Measurements from ENCODE around the gene PFDN5.

Gene PFDN5

DNA sequence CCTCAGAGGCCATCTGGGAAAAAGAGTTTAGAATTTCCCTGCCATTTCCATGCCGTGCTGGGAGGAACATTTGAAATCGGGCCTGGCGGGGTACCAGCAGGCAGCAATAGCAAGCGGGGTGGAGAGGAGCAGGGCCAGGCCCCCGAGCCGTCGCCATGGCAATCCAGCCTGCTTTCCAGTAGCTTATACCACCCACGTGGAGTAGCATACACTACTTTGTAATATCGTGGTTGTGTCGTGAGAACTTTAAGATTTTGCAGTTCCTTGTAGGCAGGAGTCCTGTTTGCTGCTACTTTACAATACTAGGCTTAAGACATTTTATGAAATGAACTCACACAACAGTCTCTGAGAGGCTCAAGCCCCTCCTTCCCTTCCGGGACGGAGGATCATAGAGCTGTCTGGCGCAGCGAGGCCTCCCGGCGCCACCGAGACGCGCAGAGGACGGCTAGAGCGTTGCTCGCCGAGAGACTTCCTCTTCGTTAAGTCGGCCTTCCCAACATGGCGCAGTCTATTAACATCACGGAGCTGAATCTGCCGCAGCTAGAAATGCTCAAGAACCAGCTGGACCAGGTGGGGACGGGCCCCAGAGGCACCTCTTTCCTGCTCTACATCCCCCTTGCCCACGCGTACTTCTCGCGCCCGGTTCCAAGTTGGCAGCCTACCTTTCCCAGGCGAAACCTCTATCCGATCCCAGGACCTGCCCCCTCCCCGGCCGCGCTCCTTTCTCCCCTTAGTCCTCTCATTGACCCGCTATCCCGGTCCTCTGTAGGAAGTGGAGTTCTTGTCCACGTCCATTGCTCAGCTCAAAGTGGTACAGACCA is at the start of gene PFDN5:
Gene PFDN5 (plus strand): TSS at position 473 of the 821 bp plus-strand sequence. CDS start 26 bp downstream, at position 499.
- FAIRE-seq, result peak; percentile 22

DNA sequence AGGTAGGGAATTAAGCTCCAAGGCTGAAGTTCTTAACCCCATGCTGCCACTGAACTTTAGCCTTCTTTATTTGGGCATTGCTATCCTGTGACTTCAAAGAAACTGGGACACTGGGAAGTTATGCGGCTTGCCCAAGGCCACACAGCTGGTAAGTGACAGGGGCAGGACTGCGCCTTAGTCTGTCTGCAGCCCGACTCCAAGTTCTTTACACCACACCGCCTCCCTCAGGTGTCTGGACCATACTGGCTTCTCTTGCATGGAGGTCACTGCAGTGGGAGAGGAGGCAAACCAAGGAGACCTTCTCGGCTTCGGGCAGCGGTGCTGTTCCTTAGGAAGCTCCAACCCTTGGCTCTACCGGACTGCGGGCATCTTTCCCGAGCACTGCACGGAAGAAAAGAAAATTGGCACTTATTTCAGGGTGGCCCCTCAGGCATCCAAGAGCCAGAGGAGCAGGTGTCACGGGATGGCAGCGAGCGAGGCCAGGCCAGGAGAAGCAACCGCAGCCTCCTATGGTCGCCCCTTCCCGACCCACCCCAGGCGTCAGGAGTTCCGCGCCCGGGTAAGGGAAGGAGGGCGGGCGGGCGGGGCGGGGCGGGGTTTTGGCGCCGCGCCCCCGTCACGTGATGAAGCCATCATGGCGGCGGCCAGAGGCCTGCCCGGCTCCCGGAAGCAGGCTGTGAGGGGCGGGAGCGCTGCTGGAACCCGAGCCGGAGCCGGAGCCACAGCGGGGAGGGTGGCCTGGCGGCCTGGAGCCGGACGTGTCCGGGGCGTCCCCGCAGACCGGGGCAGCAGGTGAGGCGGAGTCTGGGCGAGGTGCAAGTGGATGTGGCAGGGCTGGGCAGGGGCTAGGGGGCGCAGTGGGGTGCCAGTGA is 43.6 kb upstream of the PFDN5 start:
- no peak for FAIRE-seq

DNA sequence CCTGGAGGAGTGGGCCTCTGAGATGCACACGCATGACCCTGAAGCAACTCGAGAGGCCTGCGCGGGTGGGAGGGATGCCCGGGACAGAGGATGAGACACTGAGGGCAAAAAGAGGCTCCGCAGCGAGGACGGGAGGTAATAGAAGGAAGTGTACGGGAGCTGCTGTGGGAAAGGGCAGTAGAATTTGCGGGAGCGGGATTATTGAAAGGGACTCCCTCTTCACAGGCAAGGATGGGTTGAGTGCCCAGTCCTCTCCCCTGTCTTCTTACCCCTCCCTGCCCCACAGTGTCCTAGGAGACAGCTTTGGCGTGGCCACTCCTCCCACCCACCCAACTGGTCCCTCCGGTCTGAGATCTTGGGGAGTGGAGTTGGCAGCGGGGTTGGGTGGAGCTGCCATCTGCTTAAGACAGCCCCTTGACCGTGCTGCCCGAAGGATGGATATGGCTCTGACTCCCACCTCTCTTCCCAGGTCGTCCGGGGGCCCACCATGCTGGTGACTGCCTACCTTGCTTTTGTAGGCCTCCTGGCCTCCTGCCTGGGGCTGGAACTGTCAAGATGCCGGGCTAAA is 42.9 kb upstream of the PFDN5 start:
- no peak for FAIRE-seq

DNA sequence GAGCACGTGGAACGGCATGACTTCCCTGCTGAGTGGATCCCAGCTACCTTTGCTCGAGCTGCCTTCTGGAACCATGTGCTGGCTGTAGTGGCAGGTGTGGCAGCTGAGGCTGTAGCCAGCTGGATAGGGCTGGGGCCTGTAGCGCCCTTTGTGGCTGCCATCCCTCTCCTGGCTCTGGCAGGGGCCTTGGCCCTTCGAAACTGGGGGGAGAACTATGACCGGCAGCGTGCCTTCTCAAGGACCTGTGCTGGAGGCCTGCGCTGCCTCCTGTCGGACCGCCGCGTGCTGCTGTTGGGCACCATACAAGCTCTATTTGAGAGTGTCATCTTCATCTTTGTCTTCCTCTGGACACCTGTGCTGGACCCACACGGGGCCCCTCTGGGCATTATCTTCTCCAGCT is 42.0 kb upstream of the PFDN5 start:
- no peak for FAIRE-seq

- no peak for FAIRE-seq
These were observed 40.4 kb upstream of the PFDN5 start for GRCh38 chr12:53254816-53255545.

- FAIRE-seq, result no peak
These were observed 39.3 kb upstream of the PFDN5 start for GRCh38 chr12:53255996-53256395.

- FAIRE-seq, result no peak
These were observed 36.5 kb upstream of the PFDN5 start for GRCh38 chr12:53258541-53259539.

DNA sequence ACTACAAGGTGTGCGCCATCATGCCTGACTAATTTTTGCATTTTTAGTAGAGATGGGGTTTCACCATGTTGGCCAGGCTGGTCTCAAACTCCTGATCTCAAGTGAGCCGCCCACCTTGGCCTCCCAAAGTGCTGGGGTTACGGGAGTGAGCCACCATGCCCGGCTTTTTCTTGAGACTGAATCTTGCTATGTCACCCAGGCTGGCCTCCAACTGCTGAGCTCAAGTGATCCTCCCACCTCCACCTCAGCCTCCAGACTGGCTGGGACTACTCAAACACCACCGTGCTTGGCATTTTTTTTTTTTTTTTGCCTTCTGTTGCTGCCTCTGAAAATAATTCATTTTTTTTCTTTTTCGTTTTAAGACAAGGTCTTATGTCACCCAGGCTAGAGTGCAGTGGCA is 35.5 kb upstream of the PFDN5 start:
- FAIRE-seq, result no peak

DNA sequence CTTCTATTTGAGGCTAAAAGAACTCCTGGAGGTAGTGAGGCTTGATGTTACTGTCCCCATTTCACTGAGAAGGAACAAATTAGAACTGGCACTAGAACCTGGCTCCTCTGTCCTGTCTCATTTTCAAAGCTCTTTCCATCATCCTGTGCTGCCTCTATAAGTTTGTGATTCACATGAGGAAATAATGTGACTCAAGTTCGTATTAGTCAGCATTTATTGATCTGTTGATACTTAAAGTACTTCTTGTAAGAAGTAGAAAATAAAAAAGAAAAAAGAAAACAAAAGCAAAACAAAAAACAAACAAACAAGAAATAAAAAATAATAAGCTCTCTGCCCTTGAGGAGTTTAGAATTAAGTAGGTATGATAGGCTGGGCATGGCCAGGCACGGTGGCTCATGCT is 29.6 kb upstream of the PFDN5 start:
- FAIRE-seq, result no peak

- FAIRE-seq, result no peak
These were observed 27.9 kb upstream of the PFDN5 start for GRCh38 chr12:53267306-53267998.

DNA sequence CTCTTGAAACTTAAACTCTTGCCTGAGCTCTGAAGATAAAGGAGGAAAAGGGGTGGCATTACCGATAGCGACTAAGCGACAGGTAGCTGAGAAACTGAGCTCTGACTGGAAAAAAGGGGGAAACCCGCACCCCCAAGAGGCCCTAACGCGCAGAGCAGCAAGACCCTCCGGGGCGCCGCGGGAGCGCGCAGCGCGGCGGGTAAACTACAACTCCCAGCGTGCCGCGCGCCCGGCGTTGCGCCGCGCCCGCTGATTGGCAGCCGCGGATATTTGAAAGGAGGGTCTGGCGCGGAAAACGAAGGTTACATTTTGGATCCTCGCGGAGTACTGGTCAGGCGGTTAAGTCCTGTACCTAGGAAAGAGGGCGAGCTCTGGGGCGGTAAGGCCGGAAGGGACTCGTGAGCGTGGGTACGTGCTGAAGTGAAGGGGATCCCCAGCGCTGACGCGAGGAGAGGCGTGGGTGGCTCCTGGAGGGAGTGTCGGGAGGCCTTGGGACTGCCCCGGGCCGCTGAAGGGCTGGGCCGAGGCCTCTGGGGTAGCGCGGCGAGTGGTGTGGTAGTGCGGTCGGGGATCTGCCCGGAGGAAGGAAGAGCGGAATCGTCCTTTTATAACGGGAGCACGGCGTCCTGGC is 27.2 kb upstream of the PFDN5 start, which contains the start of gene ESPL1:
Gene ESPL1 (plus strand): TSS at position 301 of the 631 bp plus-strand sequence. CDS start 468 bp downstream, outside the sequence.
- FAIRE-seq, result no peak

- no peak for FAIRE-seq
These were observed 26.4 kb upstream of the PFDN5 start for GRCh38 chr12:53268630-53269562.

GRCh38 chr12:53274445-53274844 is 20.9 kb upstream of the PFDN5 start:
- FAIRE-seq, result no peak

DNA sequence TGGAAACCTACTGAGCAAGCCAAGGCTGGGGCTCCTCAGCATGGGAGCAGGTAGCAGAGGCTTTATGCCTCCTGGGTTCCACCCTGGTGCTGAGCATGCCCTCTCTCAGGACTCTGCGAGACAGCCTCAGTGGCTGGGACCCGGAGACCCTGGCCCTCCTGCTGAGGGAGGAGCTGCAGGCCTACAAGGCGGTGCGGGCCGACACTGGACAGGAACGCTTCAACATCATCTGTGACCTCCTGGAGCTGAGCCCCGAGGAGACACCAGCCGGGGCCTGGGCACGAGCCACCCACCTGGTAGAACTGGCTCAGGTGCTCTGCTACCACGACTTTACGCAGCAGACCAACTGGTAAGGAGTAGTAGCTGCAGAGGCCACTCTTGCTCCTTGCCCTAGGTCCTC is 18.8 kb upstream of the PFDN5 start:
- no peak for FAIRE-seq

DNA sequence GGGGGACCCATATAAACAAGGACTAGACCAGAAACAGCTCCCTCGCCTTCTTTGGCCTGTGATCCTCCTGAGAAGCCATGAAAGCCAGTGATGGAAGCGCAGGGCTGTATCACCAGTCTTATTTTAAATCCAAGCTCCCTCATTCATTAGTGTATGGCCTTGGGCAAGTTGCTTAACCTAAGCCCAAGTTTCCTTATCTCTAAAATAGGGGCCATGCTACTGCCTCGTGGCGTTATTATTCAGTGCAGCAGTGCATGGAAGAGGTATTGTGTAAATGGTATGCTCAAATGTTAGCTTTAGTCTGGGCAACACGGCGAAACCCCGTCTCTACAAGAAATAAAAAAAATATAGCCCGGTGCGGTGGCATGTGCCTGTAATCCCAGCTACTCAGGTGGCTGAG is 17.4 kb upstream of the PFDN5 start:
- FAIRE-seq, result no peak

GRCh38 chr12:53279283-53279869 is 16.0 kb upstream of the PFDN5 start:
- no peak for FAIRE-seq

DNA sequence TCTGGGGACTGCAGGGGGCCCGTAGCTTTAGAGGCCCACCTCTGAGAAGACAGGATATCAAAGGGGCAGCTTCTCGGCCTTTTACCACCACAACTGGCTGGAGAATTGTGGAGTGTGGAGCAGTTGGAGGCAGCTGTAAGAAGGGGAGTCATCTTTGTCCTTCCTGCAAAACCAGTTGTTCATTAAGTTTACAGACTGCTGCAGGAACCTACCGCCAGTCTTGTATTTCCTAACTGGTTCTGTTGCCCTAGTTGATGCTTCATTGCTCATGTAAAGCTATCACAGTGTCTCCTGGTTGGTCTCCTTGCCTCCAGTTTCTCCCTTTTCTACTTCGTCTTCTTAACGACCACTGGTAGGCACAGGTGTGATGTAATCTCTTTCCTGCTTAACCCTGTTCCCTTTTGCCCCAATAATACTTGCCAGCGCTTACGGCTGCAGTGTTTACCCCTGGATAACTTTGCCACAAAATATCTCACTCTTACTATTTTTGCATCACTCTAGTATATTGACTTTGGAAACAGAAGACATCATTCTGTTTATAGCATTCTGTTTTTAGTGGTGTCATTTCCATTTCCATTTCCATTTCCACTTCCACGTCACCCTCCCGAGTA is 15.3 kb upstream of the PFDN5 start:
- FAIRE-seq, result no peak

GRCh38 chr12:53286448-53286847 is 8.9 kb upstream of the PFDN5 start:
- no peak for FAIRE-seq

All from TTC549 (cell line).